ENCODE measurements around the gene DUT.

Gene DUT

GRCh38 chr15:48370460-48370859 lies 39.2 kb downstream of the DUT start:
- no peak for DNase-seq (ENCODE audit: low read depth in 3 of 3, low spot score in 1 of 3)

DNA sequence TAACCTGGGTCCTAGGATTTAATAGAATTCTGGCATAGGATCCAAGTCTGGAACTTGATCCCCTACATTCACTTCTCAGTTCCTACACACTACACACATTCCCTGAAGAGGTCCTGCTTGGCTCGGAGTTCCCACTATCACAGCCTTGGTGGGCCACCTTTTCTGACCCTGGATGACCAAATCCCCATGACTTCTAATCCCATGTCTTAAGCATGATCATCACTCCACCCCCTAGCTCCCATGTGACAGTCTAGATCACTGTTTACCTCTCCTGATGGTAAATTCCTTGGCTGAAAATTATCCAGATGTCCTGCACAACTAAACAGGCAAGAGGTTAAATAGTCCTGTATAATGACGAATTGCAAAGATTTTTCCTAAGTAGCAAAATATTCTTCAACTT lies 40.3 kb downstream of the DUT start:
- DNase-seq (ENCODE audit: low read depth in 3 of 3, low spot score in 1 of 3), result no peak

- DNase-seq (ENCODE audit: low read depth in 3 of 3, low spot score in 1 of 3), result no peak
Observed at GRCh38 chr15:48371961-48372360, 40.7 kb downstream of the DUT start.

DNA sequence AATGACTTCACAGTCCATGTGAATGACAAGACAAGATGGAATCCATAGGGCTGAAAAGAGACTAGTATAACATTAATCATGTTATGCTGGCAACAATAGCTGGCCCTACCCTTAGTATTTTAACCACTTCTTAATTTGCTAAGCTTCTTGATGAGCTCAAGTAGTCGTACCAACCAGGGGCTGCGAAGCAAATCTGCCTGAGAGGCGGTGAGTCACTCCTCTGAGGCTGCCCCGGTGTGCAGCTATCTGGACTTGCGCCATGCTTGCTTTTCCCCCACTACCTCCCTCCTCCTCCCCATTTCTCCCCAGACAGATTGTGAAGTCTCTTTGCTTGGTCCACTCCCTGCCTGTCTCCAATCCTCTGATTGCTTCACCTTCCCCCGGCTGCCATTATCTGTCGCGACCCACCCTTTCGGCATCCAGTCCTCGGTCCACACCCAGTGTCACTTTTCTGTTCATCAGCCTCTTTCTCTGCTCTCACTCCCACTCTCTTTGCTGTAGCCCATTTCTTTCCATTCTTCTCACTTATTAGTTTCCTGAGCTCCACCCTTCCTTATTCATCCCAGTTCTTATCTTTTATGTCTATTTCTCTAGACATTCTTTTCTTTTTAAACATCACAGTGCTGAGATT lies 42.7 kb downstream of the DUT start:
- DNase-seq (ENCODE audit: low read depth in 3 of 3, low spot score in 1 of 3), result no peak

GRCh38 chr15:48374472-48374871 lies 43.2 kb downstream of the DUT start:
- DNase-seq (ENCODE audit: low read depth in 3 of 3, low spot score in 1 of 3), result no peak

- DNase-seq (ENCODE audit: low read depth in 3 of 3, low spot score in 1 of 3), result no peak
Observed at GRCh38 chr15:48375767-48376166, 44.5 kb downstream of the DUT start.

DNA sequence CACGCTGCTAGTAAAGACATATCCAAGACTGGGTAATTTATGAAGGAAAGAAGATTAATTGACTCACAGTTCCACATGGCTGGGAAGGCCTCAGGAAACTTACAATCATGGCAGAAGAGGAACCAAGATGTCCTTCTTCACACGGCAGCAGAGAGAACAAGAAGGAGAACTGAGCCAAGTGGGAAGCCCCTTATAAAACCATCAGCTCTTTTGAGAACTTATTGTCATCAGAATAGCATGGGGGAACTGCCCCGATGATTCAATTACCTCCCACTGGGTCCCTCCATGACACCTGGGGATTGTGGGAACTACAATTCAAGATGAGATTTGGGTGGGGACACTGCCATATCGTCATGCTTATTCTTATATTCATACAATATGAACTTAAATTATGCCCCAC lies 49.0 kb downstream of the DUT start:
- DNase-seq (ENCODE audit: low read depth in 3 of 3, low spot score in 1 of 3), result no peak

GRCh38 chr15:48381861-48382260 lies 50.6 kb downstream of the DUT start:
- no peak for DNase-seq (ENCODE audit: low read depth in 3 of 3, low spot score in 1 of 3)

DNA sequence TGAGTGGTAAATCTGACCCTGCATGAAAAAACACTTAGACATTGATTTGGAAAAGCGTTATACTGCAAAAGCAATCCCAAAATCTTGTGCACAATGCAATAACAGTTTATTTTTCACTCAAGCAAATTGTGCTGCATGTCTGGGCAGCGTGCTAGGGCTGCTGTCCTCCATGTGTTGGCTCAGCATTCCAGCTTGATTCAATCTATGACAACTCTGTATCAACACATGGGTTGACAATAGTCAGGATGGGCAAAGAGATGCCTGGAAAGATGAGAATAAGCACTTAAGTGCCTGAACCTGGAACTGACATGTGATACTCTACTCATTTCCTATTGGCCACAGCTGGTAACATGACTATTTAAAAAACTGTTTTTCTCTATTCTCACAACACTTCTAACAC lies 51.8 kb downstream of the DUT start:
- no peak for DNase-seq (ENCODE audit: low read depth in 3 of 3, low spot score in 1 of 3)

- DNase-seq (ENCODE audit: low read depth in 3 of 3, low spot score in 1 of 3), result no peak
Observed at GRCh38 chr15:48384616-48385015, 53.4 kb downstream of the DUT start.

DNA sequence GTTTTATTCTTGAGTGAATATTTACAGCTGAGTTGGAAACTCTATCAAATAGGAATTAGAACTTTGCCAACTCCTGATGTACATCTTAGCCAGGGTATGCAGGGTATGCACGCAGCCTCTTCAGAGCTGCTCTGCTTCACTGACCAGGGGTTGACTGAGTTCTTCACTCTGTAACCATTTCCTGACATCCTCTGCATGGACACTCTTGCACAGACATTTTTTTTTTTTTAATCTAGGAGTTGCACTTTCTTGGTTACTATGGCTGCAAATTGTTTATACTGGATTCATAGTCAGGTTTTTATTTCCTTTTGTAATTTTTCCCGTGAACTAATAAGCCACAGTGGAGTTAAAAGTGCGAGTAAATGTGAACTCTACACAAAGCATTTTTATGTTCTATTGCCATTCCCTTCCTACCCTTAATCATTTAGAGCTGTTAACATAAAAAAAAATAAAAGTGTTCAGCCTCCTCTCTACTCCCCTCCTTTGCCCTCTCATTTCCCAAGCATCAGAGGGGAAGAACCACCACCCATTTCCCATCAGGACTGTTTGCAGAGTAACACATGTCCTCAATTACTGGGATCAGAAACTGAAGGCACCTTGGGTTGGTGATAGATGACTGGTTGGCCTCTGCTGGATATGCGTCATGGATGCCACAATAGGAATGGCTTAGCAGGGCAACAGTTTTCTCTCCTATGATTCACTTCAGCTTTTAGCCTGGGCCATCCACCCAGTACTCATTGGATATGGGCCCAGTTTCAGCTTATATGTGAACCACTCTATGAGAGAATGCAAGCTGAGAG lies 54.0 kb downstream of the DUT start:
- no peak for DNase-seq (ENCODE audit: low read depth in 3 of 3, low spot score in 1 of 3)

- no peak for DNase-seq (ENCODE audit: low read depth in 3 of 3, low spot score in 1 of 3)
Observed at GRCh38 chr15:48388016-48388851, 57.0 kb downstream of the DUT start.

- no peak for DNase-seq (ENCODE audit: low read depth in 3 of 3, low spot score in 1 of 3)
Observed at GRCh38 chr15:48388910-48389309, 57.7 kb downstream of the DUT start.

DNA sequence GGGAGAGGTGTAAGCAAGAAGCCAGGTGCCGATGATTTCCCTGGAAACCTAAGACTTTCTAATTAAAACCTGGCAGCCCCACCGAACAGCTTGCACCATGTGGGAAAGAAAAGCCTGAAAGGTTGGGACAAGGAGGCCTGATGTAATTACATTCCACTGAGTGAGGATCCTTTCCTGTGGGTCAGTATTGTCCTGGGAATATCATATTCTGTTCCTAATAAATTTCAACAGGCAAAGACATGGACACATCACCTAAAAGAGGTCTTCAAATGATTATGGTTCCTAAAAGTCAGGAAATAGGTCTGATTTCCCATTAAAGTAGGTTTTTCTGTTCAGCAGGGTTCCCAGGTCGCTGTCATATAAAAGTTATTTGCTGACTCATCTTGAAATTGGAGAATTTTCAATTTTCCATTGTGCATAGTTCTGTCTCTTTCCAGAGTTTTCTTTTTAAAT lies 58.5 kb downstream of the DUT start:
- DNase-seq (ENCODE audit: low read depth in 3 of 3, low spot score in 1 of 3), result no peak

GRCh38 chr15:48391950-48392349 lies 60.7 kb downstream of the DUT start:
- no peak for DNase-seq (ENCODE audit: low read depth in 3 of 3, low spot score in 1 of 3)

DNA sequence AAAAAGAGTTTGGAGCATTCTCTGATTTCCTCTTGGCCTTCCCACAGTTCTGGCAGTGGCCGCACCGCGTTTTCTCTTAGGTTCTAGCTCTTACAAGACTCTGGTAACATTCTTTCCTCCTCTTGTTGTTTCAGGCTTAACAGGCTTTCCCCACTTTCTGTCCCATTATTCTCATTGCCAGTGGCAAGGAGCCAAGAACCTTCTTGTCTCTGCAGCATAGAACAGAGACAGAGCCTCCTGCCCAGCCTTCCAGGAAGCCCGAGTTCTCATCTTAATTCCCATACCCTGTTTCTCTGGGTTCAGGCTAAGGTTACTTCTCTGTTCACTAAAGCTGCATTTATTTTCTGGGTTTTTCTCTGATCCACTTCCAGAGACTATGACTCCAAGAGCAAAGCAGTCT lies 61.1 kb downstream of the DUT start:
- no peak for DNase-seq (ENCODE audit: low read depth in 3 of 3, low spot score in 1 of 3)

All from stimulated activated CD4-positive, alpha-beta T cell treated with anti-CD3 and anti-CD28 coated beads, TNF-alpha, amount 100 ng/mL, for 1 hour (primary cell).